HUES48 (cell line): ENCODE results near the gene USHBP1.
A peak's percentile ranks its signal among the peaks of the same experiment; 100 is the strongest.
"Not testable (repeated sequence)": the region's sequence is repeated elsewhere in the genome, so short reads cannot be mapped to it uniquely, and the experiment has no call there.

Source experiments
- H3K27ac ChIP-seq: one replicate; pipeline ENCODE4 v1.7.0; 2013; ENCODE audit warnings: low read depth, low read length, inconsistent platforms
- H3K27me3 ChIP-seq: 2 replicates; pipeline ENCODE4 v1.6.1; 2013; ENCODE audit warnings: mild to moderate bottlenecking, low read length; ENCODE audit not compliant: control insufficient read depth, insufficient read depth
- H3K36me3 ChIP-seq: 2 replicates; pipeline ENCODE4 v1.6.1; 2013; ENCODE audit warnings: low read length; ENCODE audit not compliant: control insufficient read depth, insufficient read depth
- H3K4me1 ChIP-seq: 2 replicates; pipeline ENCODE4 v1.6.1; 2013; ENCODE audit warnings: mild to moderate bottlenecking, low read length; ENCODE audit not compliant: control insufficient read depth, insufficient read depth
- H3K4me3 ChIP-seq: 2 replicates; pipeline ENCODE4 v1.5.1; 2013; ENCODE audit warnings: mild to moderate bottlenecking, low read depth, low read length
- H3K9ac ChIP-seq: 2 replicates; pipeline ENCODE4 v1.6.1; 2013; ENCODE audit warnings: mild to moderate bottlenecking, low read depth, low read length, moderate library complexity
- H3K9me3 ChIP-seq: 2 replicates; pipeline ENCODE4 v1.6.1; 2013; ENCODE audit warnings: low read length; ENCODE audit not compliant: control insufficient read depth, insufficient read depth

The USHBP1 gene

GRCh38 chr19:17281391-17282304, 17.1 kb upstream of the USHBP1 start, which contains the start of gene ANKLE1:
Gene ANKLE1, plus strand, starts transcription at chr19:17281901. Its CDS starts 20 bp downstream, at chr19:17281921.
- no peaks in the 10 kb centered on the region for H3K9me3 ChIP-seq
- peaks cover 9% of the 10 kb centered on the region; the same call in 1 of the 2 replicates for H3K27me3 ChIP-seq
- H3K27ac ChIP-seq: no peak within 1 kb of the TSS
- H3K4me1 ChIP-seq: no peaks in the 10 kb centered on the region
- H3K4me3 ChIP-seq: peak within 1 kb of the TSS; percentile 63
- H3K9ac ChIP-seq: no peak within 1 kb of the TSS; the same call in 1 of the 2 replicates
- H3K36me3 ChIP-seq: peaks cover 46% of the 10 kb centered on the region

- Histone ChIP-seq H3K36me3 (peaks cover 55% of the 10 kb centered on the region), H3K4me1 (no peaks in the 10 kb centered on the region), H3K27ac (no peak overlapping the region), H3K27me3 (peaks cover 9% of the 10 kb centered on the region; the same call in 1 of the 2 replicates), H3K4me3 (no peak overlapping the region), H3K9ac (no peak overlapping the region), H3K9me3 (no peaks in the 10 kb centered on the region)
Observed at GRCh38 chr19:17279436-17279835, 14.9 kb upstream of the USHBP1 start.

GRCh38 chr19:17275441-17276175, 11.1 kb upstream of the USHBP1 start:
- Histone ChIP-seq H3K9me3 (no peaks in the 10 kb centered on the region), H3K4me3 (no peak overlapping the region), H3K9ac (no peak overlapping the region), H3K27me3 (no peaks in the 10 kb centered on the region), H3K36me3 (peaks cover 76% of the 10 kb centered on the region), H3K4me1 (no peaks in the 10 kb centered on the region), H3K27ac (no peak overlapping the region)

- not testable (repeated sequence) for H3K27me3 ChIP-seq, H3K4me3 ChIP-seq
Observed at GRCh38 chr19:17274892-17275291, 10.3 kb upstream of the USHBP1 start.

GRCh38 chr19:17268754-17269153, 4.2 kb upstream of the USHBP1 start:
- Histone ChIP-seq H3K27me3 (no peaks in the 10 kb centered on the region), H3K27ac (no peak overlapping the region), H3K9ac (no peak overlapping the region), H3K4me3 (no peak overlapping the region), H3K9me3 (no peaks in the 10 kb centered on the region), H3K4me1 (peaks cover 6% of the 10 kb centered on the region; the same call in 1 of the 2 replicates), H3K36me3 (peaks cover 37% of the 10 kb centered on the region)

More at GRCh38 chr19:17274892-17275291, 10.3 kb upstream of the USHBP1 start:
- not testable (repeated sequence) for H3K9me3 ChIP-seq, H3K27ac ChIP-seq, H3K9ac ChIP-seq, H3K4me1 ChIP-seq
- H3K36me3 ChIP-seq: peaks cover 81% of the 10 kb centered on the region

GRCh38 chr19:17266975-17267788, 2.6 kb upstream of the USHBP1 start, which contains the start of gene BABAM1:
Gene BABAM1, plus strand, starts transcription at chr19:17267443. Its CDS starts 1,364 bp downstream, at chr19:17268807.
- peaks cover 6% of the 10 kb centered on the region; the same call in 1 of the 2 replicates for H3K4me1 ChIP-seq
- H3K9ac ChIP-seq: peak within 1 kb of the TSS; percentile 86
- H3K27ac ChIP-seq: peak within 1 kb of the TSS; percentile 82
- peak within 1 kb of the TSS; percentile 95 for H3K4me3 ChIP-seq
- H3K36me3 ChIP-seq: peaks cover 28% of the 10 kb centered on the region
- no peaks in the 10 kb centered on the region for H3K27me3 ChIP-seq
- no peaks in the 10 kb centered on the region for H3K9me3 ChIP-seq

GRCh38 chr19:17266589-17266974, 2.0 kb upstream of the USHBP1 start:
- Histone ChIP-seq H3K36me3 (peaks cover 22% of the 10 kb centered on the region), H3K4me3 (no peak overlapping the region), H3K27me3 (no peaks in the 10 kb centered on the region), H3K9me3 (no peaks in the 10 kb centered on the region), H3K9ac (no peak overlapping the region), H3K27ac (no peak overlapping the region), H3K4me1 (peaks cover 6% of the 10 kb centered on the region; the same call in 1 of the 2 replicates)

GRCh38 chr19:17266026-17266425, 1.5 kb upstream of the USHBP1 start:
- Histone ChIP-seq H3K4me3 (no peak overlapping the region), H3K4me1 (peaks cover 6% of the 10 kb centered on the region; the same call in 1 of the 2 replicates), H3K27ac (no peak overlapping the region)

GRCh38 chr19:17263712-17264640, 569 bp downstream of the USHBP1 start:
- Histone ChIP-seq H3K9ac (no peak overlapping the region), H3K4me1 (peaks cover 6% of the 10 kb centered on the region; the same call in 1 of the 2 replicates), H3K9me3 (peaks cover 10% of the 10 kb centered on the region), H3K36me3 (peaks cover 4% of the 10 kb centered on the region), H3K4me3 (no peak overlapping the region), H3K27me3 (no peaks in the 10 kb centered on the region), H3K27ac (peak overlapping the region; percentile 68)

More at GRCh38 chr19:17266026-17266425, 1.5 kb upstream of the USHBP1 start:
- no peaks in the 10 kb centered on the region for H3K27me3 ChIP-seq
- H3K9ac ChIP-seq: no peak overlapping the region
- H3K36me3 ChIP-seq: peaks cover 17% of the 10 kb centered on the region
- no peaks in the 10 kb centered on the region for H3K9me3 ChIP-seq
